HepG2 (cell line): ENCODE measurements around the gene PAQR6. TPM values are rescaled to one million over a fixed set of nuclear protein-coding genes. Genes with fewer than 3 reads are reported as not detected.

Experiments
- AHR ChIP-seq: IDR thresholded peaks from 2 replicates; pipeline ENCODE4 v1.6.1; 2018; ENCODE audit warnings: missing genetic modification reagents, missing compliant biosample characterization
- FOXM1 ChIP-seq: sonication (generic); formaldehyde crosslinking; IDR thresholded peaks from 2 replicates; pipeline ENCODE4 v1.5.0; 2020; ENCODE audit warnings: missing genetic modification reagents
- GABPA ChIP-seq, 2 experiments: IDR thresholded peaks; 2 replicates each; pipeline ENCODE4 v1.6.1; 2011 to 2016; ENCODE audit warnings: low read depth in 2 of 2, low read length in 1 of 2, missing biosample characterization in 1 of 2, missing genetic modification characterization in 1 of 2
- KLF13 ChIP-seq: sonication (generic); formaldehyde crosslinking; IDR thresholded peaks from 2 replicates; pipeline ENCODE4 v1.4.0; 2020; ENCODE audit warnings: mild to moderate bottlenecking, missing genetic modification reagents
- NCOA5 ChIP-seq: sonication (generic); formaldehyde crosslinking; IDR thresholded peaks from 2 replicates; pipeline ENCODE4 v1.4.0; 2020; ENCODE audit warnings: missing genetic modification reagents
- SP5 ChIP-seq: IDR thresholded peaks from 2 replicates; pipeline ENCODE4 v1.6.1; 2016; ENCODE audit warnings: low read depth, borderline replicate concordance
- ZBTB21 ChIP-seq: sonication (generic); formaldehyde crosslinking; IDR thresholded peaks from 2 replicates; pipeline ENCODE4 v1.4.0; 2020; ENCODE audit warnings: missing genetic modification reagents
- ZKSCAN8 ChIP-seq: IDR thresholded peaks from 2 replicates; pipeline ENCODE4 v1.6.1; 2016; ENCODE audit warnings: borderline replicate concordance, missing genetic modification reagents, missing compliant biosample characterization
- ZNF225 ChIP-seq: sonication (generic); formaldehyde crosslinking; IDR thresholded peaks from 2 replicates; pipeline ENCODE4 v1.4.0; 2020; ENCODE audit warnings: mild to moderate bottlenecking, missing genetic modification reagents
- ZNF335 ChIP-seq: sonication (generic); formaldehyde crosslinking; IDR thresholded peaks from 2 replicates; pipeline ENCODE4 v1.4.0; 2020; ENCODE audit warnings: missing genetic modification reagents
- ZNF337 ChIP-seq: sonication (generic); formaldehyde crosslinking; IDR thresholded peaks from 2 replicates; pipeline ENCODE4 v1.5.1; 2020; ENCODE audit warnings: missing genetic modification reagents, low read depth, mild to moderate bottlenecking, borderline replicate concordance
- ZNF543 ChIP-seq: sonication (generic); formaldehyde crosslinking; IDR thresholded peaks from 2 replicates; pipeline ENCODE4 v1.4.0; 2020; ENCODE audit warnings: mild to moderate bottlenecking, missing genetic modification reagents
- ZNF709 ChIP-seq: sonication (generic); formaldehyde crosslinking; IDR thresholded peaks from 2 replicates; pipeline ENCODE4 v1.5.0; 2020; ENCODE audit warnings: mild to moderate bottlenecking, missing genetic modification reagents
- ZNF746 ChIP-seq: sonication (generic); formaldehyde crosslinking; IDR thresholded peaks from 2 replicates; pipeline ENCODE4 v1.8.0; 2022; ENCODE audit warnings: mild to moderate bottlenecking, missing genetic modification reagents
- ZNF776 ChIP-seq: sonication (generic); formaldehyde crosslinking; IDR thresholded peaks from 2 replicates; pipeline ENCODE4 v1.4.0; 2020; ENCODE audit warnings: mild to moderate bottlenecking, missing genetic modification reagents
- ZNF792 ChIP-seq: IDR thresholded peaks from 2 replicates; pipeline ENCODE4 v1.6.1; 2016
- ZNF879 ChIP-seq: sonication (generic); formaldehyde crosslinking; IDR thresholded peaks from 2 replicates; pipeline ENCODE4 v1.8.1; 2023; ENCODE audit warnings: missing genetic modification reagents
- ZSCAN29 ChIP-seq: sonication (generic); formaldehyde crosslinking; conservative IDR thresholded peaks from 2 replicates; pipeline ENCODE4 v1.4.0; 2020; ENCODE audit warnings: mild to moderate bottlenecking, missing genetic modification reagents
- polyA plus RNA-seq, 8 experiments: library from polyadenylated mRNA; depleted of rRNA in 3 of 8; stranded (reverse) in 7 of 8; unstranded in 1 of 8; fragments of >200 nt; fragmentation: Illumina TruSeq in 4 of 8; extraction: Trizol in 4 of 8; gene quantifications; 2 replicates each; pipeline versions ENCODE4 v1.2.1 to v1.2.3, GENCODE V29; 2011 to 2016; ENCODE audit warnings: low read depth in 4 of 8, missing spikeins in 1 of 8, mixed read lengths in 1 of 8; ENCODE audit not compliant: insufficient read depth in 1 of 8
- total RNA-seq, 5 experiments: library from RNA; depleted of rRNA; stranded (reverse); fragments of >200 nt; fragmentation: Illumina TruSeq; extraction: Trizol; gene quantifications; 2 replicates each; pipeline ENCODE4 v1.2.3, GENCODE V29; 2016; ENCODE audit warnings: low read depth in 1 of 5
- TF ChIP-seq, protein P1 (sequence below): sonication (generic); formaldehyde crosslinking; IDR thresholded peaks from 2 replicates; pipeline ENCODE4 v1.5.1; 2020; ENCODE audit warnings: mild to moderate bottlenecking, missing genetic modification reagents, moderate library complexity
- TF ChIP-seq, protein P2 (sequence below): sonication (generic); formaldehyde crosslinking; IDR thresholded peaks from 2 replicates; pipeline ENCODE4 v1.4.0; 2020; ENCODE audit warnings: missing genetic modification reagents
- TF ChIP-seq, protein P3 (sequence below): sonication (generic); formaldehyde crosslinking; IDR thresholded peaks from 2 replicates; pipeline ENCODE4 v1.5.0; 2020; ENCODE audit warnings: missing genetic modification reagents
- TF ChIP-seq, protein P4 (sequence below): sonication (generic); formaldehyde crosslinking; conservative IDR thresholded peaks from 2 replicates; pipeline ENCODE4 v1.4.0; 2020; ENCODE audit warnings: missing genetic modification reagents
- TF ChIP-seq, protein P5 (sequence below): sonication (generic); formaldehyde crosslinking; IDR thresholded peaks from 2 replicates; pipeline ENCODE4 v1.5.0; 2020; ENCODE audit warnings: missing genetic modification reagents, mild to moderate bottlenecking, borderline replicate concordance
- TF ChIP-seq, protein P6 (sequence below): sonication (generic); formaldehyde crosslinking; IDR thresholded peaks from 2 replicates; pipeline ENCODE4 v1.9.0; 2021; ENCODE audit warnings: missing genetic modification reagents, mild to moderate bottlenecking, borderline replicate concordance

PAQR6 gene
- total and polyA plus RNA-seq, 2 of the 13 experiments (the other 11 are each of a cell fraction or from before 2014, with no cell fraction given) = 0.82 to 1.4 TPM

DNA sequence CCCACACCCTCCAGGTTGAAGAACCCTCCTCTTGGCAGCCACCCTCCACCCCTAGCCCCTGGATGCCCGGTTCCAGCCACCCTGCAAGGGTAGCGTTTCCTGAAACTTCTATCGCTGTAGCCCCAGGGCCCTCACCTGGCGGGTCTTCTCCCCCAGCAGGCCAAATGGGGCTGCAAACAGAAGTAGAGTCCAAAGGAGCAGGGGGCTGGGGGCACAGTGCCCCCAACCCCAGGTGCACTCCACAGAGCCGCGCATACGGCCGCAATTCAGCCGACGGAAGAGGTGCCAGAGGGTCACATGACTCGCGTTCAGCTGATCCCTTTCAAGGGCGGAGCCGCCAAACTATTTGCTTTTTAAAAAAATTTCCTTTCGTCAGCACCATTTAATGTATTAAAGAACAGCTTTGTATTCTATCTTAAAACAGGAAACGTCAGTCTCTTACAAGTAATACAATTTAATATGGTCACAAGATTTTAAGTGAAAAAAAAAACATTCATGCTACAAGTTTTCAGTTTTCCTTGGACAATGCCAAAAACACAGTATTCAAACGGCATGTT, 47.6 kb upstream of the PAQR6 start, which contains the start of gene GLMP (continued):
- TF ChIP-seq ZNF792 (CRISPR knock-in tag) (no peak), ZNF337 (no peak), ZNF543 (no peak), KLF13 (CRISPR knock-in tag) (no peak), ZNF879 (CRISPR knock-in tag) (no peak), GABPA (IDR thresholded peaks at IDR 0.05; ENCODE audit: low read depth, low read length) (no peak), GABPA (CRISPR knock-in tag; IDR thresholded peaks at IDR 0.05; ENCODE audit: low read depth) (peak; percentile 50; the same call in 1 of the 2 replicates), ZNF746 (CRISPR knock-in tag) (no peak), ZBTB21 (CRISPR knock-in tag) (no peak), ZSCAN29 (CRISPR knock-in tag) (0 out of 2 replicates have a peak, but pooled peaks have one; percentile 39), ZNF709 (no peak), ZNF225 (no peak), ZNF776 (CRISPR knock-in tag) (no peak), ZNF335 (CRISPR knock-in tag) (no peak), AHR (CRISPR knock-in tag) (no peak), ZKSCAN8 (CRISPR knock-in tag) (no peak; the same call in 1 of the 2 replicates), NCOA5 (CRISPR knock-in tag) (no peak), FOXM1 (CRISPR knock-in tag) (no peak), SP5 (CRISPR knock-in tag) (no peak; the same call in 1 of the 2 replicates)
- TF ChIP-seq, protein P1, sequence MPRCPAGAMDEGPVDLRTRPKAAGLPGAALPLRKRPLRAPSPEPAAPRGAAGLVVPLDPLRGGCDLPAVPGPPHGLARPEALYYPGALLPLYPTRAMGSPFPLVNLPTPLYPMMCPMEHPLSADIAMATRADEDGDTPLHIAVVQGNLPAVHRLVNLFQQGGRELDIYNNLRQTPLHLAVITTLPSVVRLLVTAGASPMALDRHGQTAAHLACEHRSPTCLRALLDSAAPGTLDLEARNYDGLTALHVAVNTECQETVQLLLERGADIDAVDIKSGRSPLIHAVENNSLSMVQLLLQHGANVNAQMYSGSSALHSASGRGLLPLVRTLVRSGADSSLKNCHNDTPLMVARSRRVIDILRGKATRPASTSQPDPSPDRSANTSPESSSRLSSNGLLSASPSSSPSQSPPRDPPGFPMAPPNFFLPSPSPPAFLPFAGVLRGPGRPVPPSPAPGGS = no peak
- TF ChIP-seq, protein P2, sequence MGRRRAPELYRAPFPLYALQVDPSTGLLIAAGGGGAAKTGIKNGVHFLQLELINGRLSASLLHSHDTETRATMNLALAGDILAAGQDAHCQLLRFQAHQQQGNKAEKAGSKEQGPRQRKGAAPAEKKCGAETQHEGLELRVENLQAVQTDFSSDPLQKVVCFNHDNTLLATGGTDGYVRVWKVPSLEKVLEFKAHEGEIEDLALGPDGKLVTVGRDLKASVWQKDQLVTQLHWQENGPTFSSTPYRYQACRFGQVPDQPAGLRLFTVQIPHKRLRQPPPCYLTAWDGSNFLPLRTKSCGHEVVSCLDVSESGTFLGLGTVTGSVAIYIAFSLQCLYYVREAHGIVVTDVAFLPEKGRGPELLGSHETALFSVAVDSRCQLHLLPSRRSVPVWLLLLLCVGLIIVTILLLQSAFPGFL (CRISPR knock-in tag) = no peak
- TF ChIP-seq, protein P3, sequence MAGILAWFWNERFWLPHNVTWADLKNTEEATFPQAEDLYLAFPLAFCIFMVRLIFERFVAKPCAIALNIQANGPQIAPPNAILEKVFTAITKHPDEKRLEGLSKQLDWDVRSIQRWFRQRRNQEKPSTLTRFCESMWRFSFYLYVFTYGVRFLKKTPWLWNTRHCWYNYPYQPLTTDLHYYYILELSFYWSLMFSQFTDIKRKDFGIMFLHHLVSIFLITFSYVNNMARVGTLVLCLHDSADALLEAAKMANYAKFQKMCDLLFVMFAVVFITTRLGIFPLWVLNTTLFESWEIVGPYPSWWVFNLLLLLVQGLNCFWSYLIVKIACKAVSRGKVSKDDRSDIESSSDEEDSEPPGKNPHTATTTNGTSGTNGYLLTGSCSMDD = no peak
- TF ChIP-seq, protein P4, sequence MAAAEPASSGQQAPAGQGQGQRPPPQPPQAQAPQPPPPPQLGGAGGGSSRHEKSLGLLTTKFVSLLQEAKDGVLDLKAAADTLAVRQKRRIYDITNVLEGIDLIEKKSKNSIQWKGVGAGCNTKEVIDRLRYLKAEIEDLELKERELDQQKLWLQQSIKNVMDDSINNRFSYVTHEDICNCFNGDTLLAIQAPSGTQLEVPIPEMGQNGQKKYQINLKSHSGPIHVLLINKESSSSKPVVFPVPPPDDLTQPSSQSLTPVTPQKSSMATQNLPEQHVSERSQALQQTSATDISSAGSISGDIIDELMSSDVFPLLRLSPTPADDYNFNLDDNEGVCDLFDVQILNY (CRISPR knock-in tag) = no peak
- TF ChIP-seq, protein P5, sequence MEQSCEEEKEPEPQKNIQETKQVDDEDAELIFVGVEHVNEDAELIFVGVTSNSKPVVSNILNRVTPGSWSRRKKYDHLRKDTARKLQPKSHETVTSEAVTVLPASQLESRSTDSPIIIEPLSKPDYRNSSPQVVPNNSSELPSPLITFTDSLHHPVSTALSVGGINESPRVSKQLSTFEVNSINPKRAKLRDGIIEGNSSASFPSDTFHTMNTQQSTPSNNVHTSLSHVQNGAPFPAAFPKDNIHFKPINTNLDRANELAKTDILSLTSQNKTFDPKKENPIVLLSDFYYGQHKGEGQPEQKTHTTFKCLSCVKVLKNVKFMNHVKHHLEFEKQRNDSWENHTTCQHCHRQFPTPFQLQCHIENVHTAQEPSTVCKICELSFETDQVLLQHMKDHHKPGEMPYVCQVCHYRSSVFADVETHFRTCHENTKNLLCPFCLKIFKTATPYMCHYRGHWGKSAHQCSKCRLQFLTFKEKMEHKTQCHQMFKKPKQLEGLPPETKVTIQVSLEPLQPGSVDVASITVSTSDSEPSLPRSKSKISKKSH (CRISPR knock-in tag) = 0 out of 2 replicates have a peak, but pooled peaks have one; percentile 28
- TF ChIP-seq, protein P6, sequence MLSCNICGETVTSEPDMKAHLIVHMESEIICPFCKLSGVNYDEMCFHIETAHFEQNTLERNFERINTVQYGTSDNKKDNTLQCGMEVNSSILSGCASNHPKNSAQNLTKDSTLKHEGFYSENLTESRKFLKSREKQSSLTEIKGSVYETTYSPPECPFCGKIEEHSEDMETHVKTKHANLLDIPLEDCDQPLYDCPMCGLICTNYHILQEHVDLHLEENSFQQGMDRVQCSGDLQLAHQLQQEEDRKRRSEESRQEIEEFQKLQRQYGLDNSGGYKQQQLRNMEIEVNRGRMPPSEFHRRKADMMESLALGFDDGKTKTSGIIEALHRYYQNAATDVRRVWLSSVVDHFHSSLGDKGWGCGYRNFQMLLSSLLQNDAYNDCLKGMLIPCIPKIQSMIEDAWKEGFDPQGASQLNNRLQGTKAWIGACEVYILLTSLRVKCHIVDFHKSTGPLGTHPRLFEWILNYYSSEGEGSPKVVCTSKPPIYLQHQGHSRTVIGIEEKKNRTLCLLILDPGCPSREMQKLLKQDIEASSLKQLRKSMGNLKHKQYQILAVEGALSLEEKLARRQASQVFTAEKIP = no peak
